ENCODE data around the gene BBS7. TPM values are rescaled to one million over a fixed set of nuclear protein-coding genes. Genes with fewer than 3 reads are reported as not detected.

BBS7 gene
- total and polyA plus RNA-seq, 9 of the 15 experiments (the other 6 are each of a cell fraction or from before 2014, with no cell fraction given), result 13.4 to 25.8 (median 16.4) TPM

GRCh38 chr4:121790976-121791375, 79.3 kb downstream of the BBS7 start (continued):
- TF ChIP-seq ETS1 (conservative IDR thresholded peaks at IDR 0.05; ENCODE audit: control insufficient read depth, low read depth, low read length) (no peak), SFPQ (IDR thresholded peaks at IDR 0.05; ENCODE audit: low read depth, low read length) (no peak), IRF2 (CRISPR knock-in tag; IDR thresholded peaks at IDR 0.05) (no peak), ZNF263 (CRISPR knock-in tag; IDR thresholded peaks at IDR 0.05; ENCODE audit: borderline replicate concordance) (no peak), HDAC6 (IDR thresholded peaks at IDR 0.05; ENCODE audit: low read depth, low read length) (no peak), HIVEP1 (CRISPR knock-in tag; IDR thresholded peaks at IDR 0.05) (no peak), SRSF1 (IDR thresholded peaks at IDR 0.05; ENCODE audit: low read depth, low read length) (no peak), U2AF1 (optimal IDR thresholded peaks at IDR 0.05; ENCODE audit: low read depth, low read length) (no peak), DACH1 (IDR thresholded peaks at IDR 0.05; ENCODE audit: partially characterized antibody) (peak; percentile 63), ARNT (IDR thresholded peaks at IDR 0.05) (peak; percentile 48 to 82; a peak in 3 of 4 replicates), CEBPG (CRISPR knock-in tag; IDR thresholded peaks at IDR 0.05) (no peak), CEBPG (tag; conservative IDR thresholded peaks at IDR 0.05 in 1 of 2, IDR thresholded peaks at IDR 0.05 in 1 of 2) (no peak), KLF6 (CRISPR knock-in tag; IDR thresholded peaks at IDR 0.05; ENCODE audit: borderline replicate concordance) (no peak), GTF2B (IDR thresholded peaks at IDR 0.05; ENCODE audit: extremely low read depth, insufficient read length) (no peak), MEIS2 (IDR thresholded peaks at IDR 0.05; ENCODE audit: partially characterized antibody) (peak; percentile 87), KDM4B (IDR thresholded peaks at IDR 0.05; ENCODE audit: borderline replicate concordance in 2 of 2, low read depth in 1 of 2) (no peak), ARID1B (IDR thresholded peaks at IDR 0.05) (peak; percentile 96), EP300 (IDR thresholded peaks at IDR 0.05; ENCODE audit: low read length) (peak; percentile 95), ELF4 (CRISPR knock-in tag; IDR thresholded peaks at IDR 0.05) (no peak)
- TF ChIP-seq, protein P1, sequence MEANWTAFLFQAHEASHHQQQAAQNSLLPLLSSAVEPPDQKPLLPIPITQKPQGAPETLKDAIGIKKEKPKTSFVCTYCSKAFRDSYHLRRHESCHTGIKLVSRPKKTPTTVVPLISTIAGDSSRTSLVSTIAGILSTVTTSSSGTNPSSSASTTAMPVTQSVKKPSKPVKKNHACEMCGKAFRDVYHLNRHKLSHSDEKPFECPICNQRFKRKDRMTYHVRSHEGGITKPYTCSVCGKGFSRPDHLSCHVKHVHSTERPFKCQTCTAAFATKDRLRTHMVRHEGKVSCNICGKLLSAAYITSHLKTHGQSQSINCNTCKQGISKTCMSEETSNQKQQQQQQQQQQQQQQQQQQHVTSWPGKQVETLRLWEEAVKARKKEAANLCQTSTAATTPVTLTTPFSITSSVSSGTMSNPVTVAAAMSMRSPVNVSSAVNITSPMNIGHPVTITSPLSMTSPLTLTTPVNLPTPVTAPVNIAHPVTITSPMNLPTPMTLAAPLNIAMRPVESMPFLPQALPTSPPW (CRISPR knock-in tag; IDR thresholded peaks at IDR 0.05), result no peak; the same call in 1 of the 2 replicates
- TF ChIP-seq, protein P2, sequence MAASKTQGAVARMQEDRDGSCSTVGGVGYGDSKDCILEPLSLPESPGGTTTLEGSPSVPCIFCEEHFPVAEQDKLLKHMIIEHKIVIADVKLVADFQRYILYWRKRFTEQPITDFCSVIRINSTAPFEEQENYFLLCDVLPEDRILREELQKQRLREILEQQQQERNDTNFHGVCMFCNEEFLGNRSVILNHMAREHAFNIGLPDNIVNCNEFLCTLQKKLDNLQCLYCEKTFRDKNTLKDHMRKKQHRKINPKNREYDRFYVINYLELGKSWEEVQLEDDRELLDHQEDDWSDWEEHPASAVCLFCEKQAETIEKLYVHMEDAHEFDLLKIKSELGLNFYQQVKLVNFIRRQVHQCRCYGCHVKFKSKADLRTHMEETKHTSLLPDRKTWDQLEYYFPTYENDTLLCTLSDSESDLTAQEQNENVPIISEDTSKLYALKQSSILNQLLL (CRISPR knock-in tag; IDR thresholded peaks at IDR 0.05; ENCODE audit: borderline replicate concordance), result no peak
- TF ChIP-seq, protein P3, sequence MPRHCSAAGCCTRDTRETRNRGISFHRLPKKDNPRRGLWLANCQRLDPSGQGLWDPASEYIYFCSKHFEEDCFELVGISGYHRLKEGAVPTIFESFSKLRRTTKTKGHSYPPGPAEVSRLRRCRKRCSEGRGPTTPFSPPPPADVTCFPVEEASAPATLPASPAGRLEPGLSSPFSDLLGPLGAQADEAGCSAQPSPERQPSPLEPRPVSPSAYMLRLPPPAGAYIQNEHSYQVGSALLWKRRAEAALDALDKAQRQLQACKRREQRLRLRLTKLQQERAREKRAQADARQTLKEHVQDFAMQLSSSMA (CRISPR knock-in tag; IDR thresholded peaks at IDR 0.05), result no peak
